Left lung (tissue), 10 donors: ENCODE measurements around the gene YBX3. TPM values are rescaled to one million over a fixed set of nuclear protein-coding genes. Genes with fewer than 3 reads are reported as not detected.

Experiments
- ATAC-seq: fragments of 200-7000 bp; cut with Tn5 transposase; one replicate; pipeline ENCODE4 v1.9.1; 2020; ENCODE audit warnings: moderate library complexity
- DNase-seq, 4 donors: peaks; one replicate each; pipeline ENCODE4 v3.0.0-alpha.2; 2013 to 2020
- H3K27ac ChIP-seq, 2 donors: fragments of 200-600 bp; sonication (generic) in 1 of 2; one replicate each; pipeline versions ENCODE4 v1.5.0 to v1.8.0; 2020 to 2021
- H3K27me3 ChIP-seq, 2 donors: fragments of 200-600 bp; sonication (generic) in 1 of 2; one replicate each; pipeline versions ENCODE4 v1.5.0 to v1.8.0; 2020 to 2021
- H3K36me3 ChIP-seq, 2 donors: fragments of 200-600 bp; sonication (generic) in 1 of 2; one replicate each; pipeline versions ENCODE4 v1.5.0 to v1.8.0; 2020 to 2021
- H3K4me1 ChIP-seq, 2 donors: fragments of 200-600 bp; one replicate each; pipeline ENCODE4 v1.8.0; 2021
- H3K4me3 ChIP-seq, 2 donors: fragments of 200-600 bp; sonication (generic) in 1 of 2; one replicate each; pipeline versions ENCODE4 v1.5.0 to v1.8.0; 2020 to 2021; ENCODE audit warnings: mild to moderate bottlenecking in 1 of 2
- H3K9me3 ChIP-seq, 2 donors: fragments of 200-600 bp; sonication (generic) in 1 of 2; one replicate each; pipeline versions ENCODE4 v1.5.0 to v1.8.0; 2020 to 2021
- intact Hi-C, 2 donors: fragments of 100-400 bp; cut with DNase I; formaldehyde crosslinking; loops; one replicate each; pipeline versions ENCODE4 v1.11.2 to v1.14.2; 2022
- polyA plus RNA-seq, 6 donors: library from polyadenylated mRNA; unstranded; fragments of 120-200 nt; gene quantifications; one replicate each; pipeline ENCODE4 v1.2.1, GENCODE V29; 2013; ENCODE audit not compliant: insufficient read length in 6 of 6
- total RNA-seq, 2 donors: library from RNA; stranded (reverse); fragmentation: NEBNext Ultra II Directional; extraction: Animal tissue kit (Norgen Biotek cat#: 25700); gene quantifications; one replicate each; pipeline ENCODE4 v1.2.1, GENCODE V29; 2021
- TF ChIP-seq, protein P1 (sequence below), 2 donors: fragments of 200-600 bp; sonication (generic) in 1 of 2; IDR thresholded peaks; one replicate each; pipeline versions ENCODE4 v1.5.0 to v1.8.0; 2021; ENCODE audit warnings: antibody characterized with exemption in 2 of 2
- donor health status: DM: no; HTN: yes; CAD: no.
- donor health status: DM: no; HTN: no; CAD: no.

Gene YBX3
- total and polyA plus RNA-seq, 8 donors: 145 to 285 (median 157) TPM

- Histone ChIP-seq H3K9me3 (no peaks in the 10 kb centered on the region), H3K36me3 (peaks cover 0 to 89% of the 10 kb centered on the region in 2 donors), H3K4me1 (no peaks in the 10 kb centered on the region), H3K4me3 (no peak overlapping the region), H3K27me3 (no peaks in the 10 kb centered on the region), H3K27ac (no peak overlapping the region)
- TF ChIP-seq, protein P1, sequence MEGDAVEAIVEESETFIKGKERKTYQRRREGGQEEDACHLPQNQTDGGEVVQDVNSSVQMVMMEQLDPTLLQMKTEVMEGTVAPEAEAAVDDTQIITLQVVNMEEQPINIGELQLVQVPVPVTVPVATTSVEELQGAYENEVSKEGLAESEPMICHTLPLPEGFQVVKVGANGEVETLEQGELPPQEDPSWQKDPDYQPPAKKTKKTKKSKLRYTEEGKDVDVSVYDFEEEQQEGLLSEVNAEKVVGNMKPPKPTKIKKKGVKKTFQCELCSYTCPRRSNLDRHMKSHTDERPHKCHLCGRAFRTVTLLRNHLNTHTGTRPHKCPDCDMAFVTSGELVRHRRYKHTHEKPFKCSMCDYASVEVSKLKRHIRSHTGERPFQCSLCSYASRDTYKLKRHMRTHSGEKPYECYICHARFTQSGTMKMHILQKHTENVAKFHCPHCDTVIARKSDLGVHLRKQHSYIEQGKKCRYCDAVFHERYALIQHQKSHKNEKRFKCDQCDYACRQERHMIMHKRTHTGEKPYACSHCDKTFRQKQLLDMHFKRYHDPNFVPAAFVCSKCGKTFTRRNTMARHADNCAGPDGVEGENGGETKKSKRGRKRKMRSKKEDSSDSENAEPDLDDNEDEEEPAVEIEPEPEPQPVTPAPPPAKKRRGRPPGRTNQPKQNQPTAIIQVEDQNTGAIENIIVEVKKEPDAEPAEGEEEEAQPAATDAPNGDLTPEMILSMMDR (IDR thresholded peaks at IDR 0.05): no peak
- ATAC-seq: no peak
- no peak for DNase-seq
- intact Hi-C loops: no loop called here
These were observed 21.9 kb downstream of the YBX3 start for GRCh38 chr12:10701131-10701681.

- H3K9me3 ChIP-seq: no peaks in the 10 kb centered on the region
- peaks cover 0 to 87% of the 10 kb centered on the region in 2 donors for H3K36me3 ChIP-seq
- ATAC-seq (no peak), DNase-seq (no peak)
- H3K4me3 ChIP-seq: no peak overlapping the region
- no peaks in the 10 kb centered on the region for H3K27me3 ChIP-seq
- no peak overlapping the region for H3K27ac ChIP-seq
- H3K4me1 ChIP-seq: no peaks in the 10 kb centered on the region
- TF ChIP-seq, protein P1 (IDR thresholded peaks at IDR 0.05): no peak
- intact Hi-C loops: no loop called here
These were observed 22.5 kb downstream of the YBX3 start for GRCh38 chr12:10700581-10700980.

GRCh38 chr12:10697862-10698261, 25.3 kb downstream of the YBX3 start:
- Histone ChIP-seq H3K27ac (no peak overlapping the region), H3K4me1 (no peaks in the 10 kb centered on the region), H3K27me3 (no peaks in the 10 kb centered on the region), H3K4me3 (no peak overlapping the region), H3K36me3 (peaks cover 0 to 72% of the 10 kb centered on the region in 2 donors), H3K9me3 (no peaks in the 10 kb centered on the region)
- DNase-seq (no peak), ATAC-seq (no peak)
- intact Hi-C loops: no loop called here
- TF ChIP-seq, protein P1 (IDR thresholded peaks at IDR 0.05): no peak

DNA sequence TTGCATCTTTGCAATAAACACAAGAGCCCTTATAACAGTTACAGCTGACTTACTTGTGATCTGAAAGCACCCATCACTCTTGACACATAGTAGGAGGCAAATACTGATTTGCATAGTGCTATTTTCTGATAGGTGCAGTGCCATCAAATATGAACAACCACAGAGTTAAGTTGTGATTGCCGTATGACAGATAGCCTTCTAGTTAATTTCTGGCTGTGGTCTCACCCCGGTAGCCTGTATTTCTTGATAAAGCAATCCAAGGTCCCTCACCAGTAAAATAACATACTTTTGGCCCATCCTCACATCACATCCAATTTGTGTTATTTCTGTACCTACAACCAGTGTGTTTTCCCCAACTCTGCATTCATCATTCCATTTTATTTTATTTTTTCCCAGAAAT, 26.0 kb downstream of the YBX3 start:
- ATAC-seq (no peak), DNase-seq (no peak)
- TF ChIP-seq, protein P1 (IDR thresholded peaks at IDR 0.05): no peak
- Histone ChIP-seq H3K9me3 (no peaks in the 10 kb centered on the region), H3K4me1 (no peaks in the 10 kb centered on the region), H3K4me3 (no peak overlapping the region), H3K27me3 (no peaks in the 10 kb centered on the region), H3K36me3 (peaks cover 0 to 65% of the 10 kb centered on the region in 2 donors), H3K27ac (no peak overlapping the region)
- intact Hi-C loops: no loop called here

DNA sequence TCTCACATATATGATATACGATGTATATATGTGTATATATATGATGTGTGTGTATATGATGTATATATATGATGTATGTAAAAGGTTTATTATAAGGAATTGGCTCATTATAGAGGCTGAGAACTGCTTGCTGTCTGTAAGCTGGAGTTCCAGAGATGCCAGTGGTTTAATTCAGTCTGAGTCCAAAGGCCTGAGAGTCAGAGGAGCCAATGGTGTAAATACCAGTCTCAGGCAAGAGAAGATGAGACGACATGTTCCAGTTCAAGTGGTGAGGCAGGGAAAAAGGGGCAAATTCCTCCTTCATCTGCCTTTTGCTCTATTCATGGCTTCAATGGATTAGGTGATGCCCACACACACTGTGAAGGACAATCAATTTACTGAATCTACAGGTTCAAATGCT, 32.2 kb downstream of the YBX3 start:
- H3K9me3 ChIP-seq: peaks cover 0 to 2% of the 10 kb centered on the region in 2 donors
- intact Hi-C loops: no loop called here
- H3K4me1 ChIP-seq: no peaks in the 10 kb centered on the region
- H3K27ac ChIP-seq: no peak overlapping the region
- TF ChIP-seq, protein P1 (IDR thresholded peaks at IDR 0.05): no peak
- no peak overlapping the region for H3K4me3 ChIP-seq
- no peak for DNase-seq
- peaks cover 0 to 14% of the 10 kb centered on the region in 2 donors for H3K36me3 ChIP-seq
- ATAC-seq: no peak
- no peaks in the 10 kb centered on the region for H3K27me3 ChIP-seq
